IMR-90 (cell line): ENCODE measurements around the gene TRAPPC10. TPM values are rescaled to one million over a fixed set of nuclear protein-coding genes. Genes with fewer than 3 reads are reported as not detected.

ENCODE experiments used
- ATAC-seq: fragments of 200-7000 bp; cut with Tn5 transposase; 2 replicates; pipeline ENCODE4 v1.9.1; 2020; ENCODE audit warnings: low read depth, mild to moderate bottlenecking, moderate library complexity
- BruUV-seq: library from RNA; stranded (reverse); fragments of 400-500 nt; replicated peaks from 2 replicates; lab custom pipeline; 2021; lab: Mats Ljungman, UMichigan
- CTCF ChIA-PET: fragments of 300-600 bp; formaldehyde crosslinking; extraction: SDS; loops from one replicate; lab custom pipeline; 2021; ENCODE audit warnings: antibody characterized with exemption; lab: Yijun Ruan, JAX
- POLR2A ChIA-PET: fragments of 300-600 bp; sonication (Branson Sonifier 250); formaldehyde crosslinking; loops from one replicate; lab custom pipeline; 2022; ENCODE audit warnings: antibody characterized with exemption; ENCODE audit not compliant: unreplicated experiment; lab: Charles Lee
- DNase-seq: peaks from one replicate; pipeline ENCODE4 v3.0.0; 2013
- H2AFZ ChIP-seq: replicated peaks from 2 replicates; pipeline ENCODE3; 2013; ENCODE audit warnings: low read length, mild to moderate bottlenecking; ENCODE audit not compliant: poor library complexity
- H2AK5ac ChIP-seq: 2 replicates; pipeline ENCODE4 v1.6.1; 2013; ENCODE audit warnings: low read depth, low read length, inconsistent platforms
- H2AK9ac ChIP-seq: replicated peaks from 2 replicates; pipeline ENCODE3; 2013; ENCODE audit warnings: mild to moderate bottlenecking, low read depth, low read length, moderate library complexity; ENCODE audit not compliant: poor library complexity
- H2BK120ac ChIP-seq: 2 replicates; pipeline ENCODE4 v1.6.1; 2013; ENCODE audit warnings: low read depth, low read length, inconsistent platforms
- H2BK15ac ChIP-seq: 3 replicates; pipeline ENCODE4 v1.6.1; 2013; ENCODE audit warnings: low read depth, low read length, inconsistent platforms
- H2BK20ac ChIP-seq: 2 replicates; pipeline ENCODE4 v1.6.1; 2013; ENCODE audit warnings: low read depth, mild to moderate bottlenecking, inconsistent platforms, low read length, moderate library complexity
- H2BK5ac ChIP-seq: 2 replicates; pipeline ENCODE4 v1.6.1; 2013; ENCODE audit warnings: mild to moderate bottlenecking, low read depth, low read length, inconsistent platforms; ENCODE audit not compliant: poor library complexity, severe bottlenecking
- H3K14ac ChIP-seq: replicated peaks from 2 replicates; pipeline ENCODE4 v1.6.1; 2013; ENCODE audit warnings: low read depth, low read length, inconsistent platforms
- H3K18ac ChIP-seq: 2 replicates; pipeline ENCODE4 v1.6.1; 2013; ENCODE audit warnings: low read depth, low read length, control low read depth
- H3K23ac ChIP-seq: 2 replicates; pipeline ENCODE4 v1.6.1; 2013; ENCODE audit warnings: low read depth, low read length, inconsistent platforms
- H3K27ac ChIP-seq: 2 replicates; pipeline ENCODE4 v1.5.1; 2013; ENCODE audit warnings: mild to moderate bottlenecking, control low read depth, low read length; ENCODE audit not compliant: insufficient read depth
- H3K27me3 ChIP-seq: 2 replicates; pipeline ENCODE4 v1.6.1; 2013; ENCODE audit warnings: low read length; ENCODE audit not compliant: control insufficient read depth, insufficient read depth
- H3K36me3 ChIP-seq: 2 replicates; pipeline ENCODE4 v1.6.1; 2013; ENCODE audit warnings: low read length, mixed read lengths; ENCODE audit not compliant: control insufficient read depth, insufficient read depth
- H3K4ac ChIP-seq: 2 replicates; pipeline ENCODE4 v1.6.1; 2013; ENCODE audit warnings: low read depth, low read length, inconsistent platforms
- H3K4me1 ChIP-seq: 2 replicates; pipeline ENCODE4 v1.6.1; 2013; ENCODE audit warnings: low read length, mixed read lengths; ENCODE audit not compliant: control insufficient read depth, insufficient read depth
- H3K4me2 ChIP-seq: 2 replicates; pipeline ENCODE4 v1.6.1; 2013; ENCODE audit warnings: low read depth, mild to moderate bottlenecking, control low read depth, low read length, moderate library complexity
- H3K4me3 ChIP-seq: 2 replicates; pipeline ENCODE4 v1.5.1; 2013; ENCODE audit warnings: low read depth, mild to moderate bottlenecking, control low read depth, low read length, moderate library complexity; ENCODE audit not compliant: insufficient read depth
- H3K56ac ChIP-seq: 2 replicates; pipeline ENCODE4 v1.6.1; 2013; ENCODE audit warnings: low read length, inconsistent platforms; ENCODE audit not compliant: insufficient read depth; ENCODE audit errors: extremely low read depth
- H3K79me1 ChIP-seq, 2 experiments: 2 replicates each; pipeline ENCODE4 v1.6.1; 2013; ENCODE audit warnings: low read length in 2 of 2, inconsistent platforms in 1 of 2, low read depth in 1 of 2
- H3K9ac ChIP-seq: 2 replicates; pipeline ENCODE4 v1.6.1; 2013; ENCODE audit warnings: low read depth, low read length, control low read depth
- H3K9me1 ChIP-seq: 2 replicates; pipeline ENCODE4 v1.6.1; 2013; ENCODE audit warnings: low read length, inconsistent platforms; ENCODE audit not compliant: insufficient read depth
- H3K9me3 ChIP-seq: 2 replicates; pipeline ENCODE4 v1.6.1; 2013; ENCODE audit warnings: low read length; ENCODE audit not compliant: control insufficient read depth, insufficient read depth
- H4K20me1 ChIP-seq: 2 replicates; pipeline ENCODE4 v1.6.1; 2013; ENCODE audit warnings: low read length, inconsistent platforms; ENCODE audit not compliant: insufficient read depth
- H4K5ac ChIP-seq: 2 replicates; pipeline ENCODE4 v1.6.1; 2013; ENCODE audit warnings: mild to moderate bottlenecking, low read depth, low read length, control low read depth
- H4K8ac ChIP-seq, 2 experiments: 2 replicates each; pipeline ENCODE4 v1.6.1; 2013; ENCODE audit warnings: low read depth in 2 of 2, low read length in 2 of 2, control low read depth in 1 of 2, inconsistent platforms in 1 of 2
- H4K91ac ChIP-seq: 2 replicates; pipeline ENCODE4 v1.6.1; 2013; ENCODE audit warnings: low read depth, low read length, inconsistent platforms; ENCODE audit not compliant: insufficient read depth
- CEBPB ChIP-seq: IDR thresholded peaks from 2 replicates; pipeline ENCODE4 v1.6.1; 2012; ENCODE audit warnings: low read depth, low read length, improper control_type of control experiment
- CHD1 ChIP-seq: IDR thresholded peaks from 2 replicates; pipeline ENCODE4 v1.6.1; 2012; ENCODE audit warnings: low read depth, low read length, improper control_type of control experiment
- FOS ChIP-seq: fragments of 150-350 bp; IDR thresholded peaks from 2 replicates; pipeline ENCODE4 v1.6.1; 2016; ENCODE audit warnings: low read depth, low read length
- MAZ ChIP-seq: IDR thresholded peaks from 2 replicates; pipeline ENCODE4 v1.6.1; 2012; ENCODE audit warnings: low read depth, mild to moderate bottlenecking, low read length, improper control_type of control experiment, moderate library complexity, borderline replicate concordance
- MXI1 ChIP-seq: IDR thresholded peaks from 2 replicates; pipeline ENCODE4 v1.6.1; 2012; ENCODE audit warnings: low read depth, mild to moderate bottlenecking, low read length, moderate library complexity, borderline replicate concordance
- RAD21 ChIP-seq: IDR thresholded peaks from 2 replicates; pipeline ENCODE4 v1.6.1; 2012; ENCODE audit warnings: low read length, improper control_type of control experiment
- RFX5 ChIP-seq: IDR thresholded peaks from 2 replicates; pipeline ENCODE4 v1.8.0; 2012; ENCODE audit warnings: low read depth, mild to moderate bottlenecking, low read length, moderate library complexity
- SMC3 ChIP-seq: fragments of 150-350 bp; IDR thresholded peaks from 2 replicates; pipeline ENCODE4 v1.6.1; 2016; ENCODE audit warnings: low read depth, mild to moderate bottlenecking, antibody characterized with exemption, low read length, moderate library complexity
- WGBS, 2 experiments: methylation state at CpG; one replicate each; pipeline versions ENCODE4 v1.1.5 to v1.1.7; 2013; ENCODE audit warnings: missing lambda C conversion rate in 2 of 2; ENCODE audit not compliant: insufficient read length in 1 of 2; ENCODE audit errors: extremely low coverage in 2 of 2; 5-methylcytosine and 5-hydroxymethylcytosine counted together
- dilution Hi-C: fragments of 300-500 bp; cut with HindIII; formaldehyde crosslinking; loops from one replicate; pipeline ENCODE4 v1.14.3; 2018; ENCODE audit warnings: low sequenced_read_pairs; ENCODE audit not compliant: unreplicated experiment
- in situ Hi-C: fragments of 300-500 bp; cut with MboI; formaldehyde crosslinking; loops from 3 replicates; pipeline ENCODE4 v1.14.3; 2019; ENCODE audit warnings: low sequenced_read_pairs, inconsistent platforms, mixed read lengths
- intact Hi-C: fragments of 100-400 bp; cut with micrococcal nuclease; formaldehyde crosslinking; loops from 2 replicates; pipeline ENCODE4 v1.10.0; 2022
- polyA plus RNA-seq, 3 experiments: library from polyadenylated mRNA; depleted of rRNA; stranded (reverse); fragments of >200 nt; gene quantifications; 2 replicates each; pipeline ENCODE4 v1.2.3, GENCODE V29; 2012; ENCODE audit warnings: low replicate concordance in 1 of 3
- total RNA-seq: library from RNA; depleted of rRNA; stranded (reverse); fragments of >200 nt; gene quantifications from 2 replicates; pipeline ENCODE4 v1.2.3, GENCODE V29; 2012

The TRAPPC10 gene
- total and polyA plus RNA-seq, 2 of the 4 experiments (the other 2 are of a cell fraction): 17.8 to 18.1 TPM

- H2BK15ac ChIP-seq: no peak overlapping the region
- no peaks in the 10 kb centered on the region for H3K9me3 ChIP-seq
- H4K8ac ChIP-seq: no peak overlapping the region
- no peak overlapping the region for H4K5ac ChIP-seq
- H3K27ac ChIP-seq: no peak overlapping the region
- H3K23ac ChIP-seq: no peak overlapping the region
- no peaks in the 10 kb centered on the region for H3K9me1 ChIP-seq
- H3K27me3 ChIP-seq: no peaks in the 10 kb centered on the region
- 92% methylated on average over 17 of the region's 32 CpGs; no CpG with 5 or more reads in 1 of the 2 experiments for WGBS, 2 experiments
- H3K4me3 ChIP-seq: no peak overlapping the region
- no peak for DNase-seq
- H2BK5ac ChIP-seq: no peak overlapping the region
- no peaks in the 10 kb centered on the region for H3K79me1 ChIP-seq
- H3K14ac ChIP-seq: no peak overlapping the region
- H3K36me3 ChIP-seq: peaks cover 22% of the 10 kb centered on the region
- no peak overlapping the region for H3K56ac ChIP-seq
- in situ Hi-C loops (no loop called here), dilution Hi-C loops (no loop called here), intact Hi-C loops (no loop called here)
- H3K4ac ChIP-seq: no peak overlapping the region
- H2AK9ac ChIP-seq: peak overlapping the region; percentile 25
- no peak overlapping the region for H3K18ac ChIP-seq
- TF ChIP-seq CHD1 (no peak), FOS (no peak), CEBPB (no peak), MAZ (no peak), RFX5 (no peak), MXI1 (no peak), SMC3 (no peak), RAD21 (no peak)
- H2AFZ ChIP-seq: no peak overlapping the region
- no peak overlapping the region for H4K91ac ChIP-seq
- no TSS peak for BruUV-seq
- H3K4me2 ChIP-seq: no peak overlapping the region
- no peak overlapping the region for H3K9ac ChIP-seq
- POLR2A ChIA-PET: no interaction called here
- H2BK120ac ChIP-seq: no peak overlapping the region
- CTCF ChIA-PET: no interaction called here
- no peak overlapping the region for H2AK5ac ChIP-seq
- H2BK20ac ChIP-seq: no peak overlapping the region
- no peaks in the 10 kb centered on the region; the same call in 1 of the 2 replicates for H4K20me1 ChIP-seq
- no peaks in the 10 kb centered on the region; the same call in 1 of the 2 replicates for H3K4me1 ChIP-seq
- no peak for ATAC-seq
Observed at GRCh38 chr21:43982489-43983078, 29.5 kb upstream of the TRAPPC10 start.
